Nephron (organoid): ENCODE results near the gene TRIM43.
"Not testable (repeated sequence)": the region's sequence is repeated elsewhere in the genome, so short reads cannot be mapped to it uniquely, and the experiment has no call there.

Experiments used
- H3K27ac Mint-ChIP-seq, 3 experiments: 2 replicates each; pipeline ENCODE4 v1.8.0; 2020; ENCODE audit warnings: mixed read lengths in 3 of 3, mild to moderate bottlenecking in 2 of 3, moderate library complexity in 1 of 3
- H3K27me3 Mint-ChIP-seq: 2 replicates; pipeline ENCODE4 v1.8.0; 2021; ENCODE audit warnings: low read depth, mild to moderate bottlenecking, moderate library complexity, mixed read lengths
- H3K36me3 Mint-ChIP-seq: 2 replicates; pipeline ENCODE4 v1.8.0; 2020; ENCODE audit warnings: low read depth, mixed read lengths
- H3K4me1 Mint-ChIP-seq: 2 replicates; pipeline ENCODE4 v1.8.0; 2020; ENCODE audit warnings: mixed read lengths
- H3K4me3 Mint-ChIP-seq, 3 experiments: 2 replicates each; pipeline ENCODE4 v1.8.0; 2020; ENCODE audit warnings: mild to moderate bottlenecking in 3 of 3, mixed read lengths in 3 of 3, moderate library complexity in 2 of 3
- H3K9me3 Mint-ChIP-seq: 2 replicates; pipeline ENCODE4 v1.8.0; 2020; ENCODE audit warnings: mixed read lengths
- TF ChIP-seq, protein P1 (sequence below), 3 experiments: fragments of 200-600 bp; sonication (generic); IDR thresholded peaks; one replicate each; pipeline ENCODE4 v1.5.0; 2021; ENCODE audit warnings: antibody characterized with exemption in 3 of 3; ENCODE audit not compliant: unreplicated experiment in 3 of 3

Gene TRIM43

DNA sequence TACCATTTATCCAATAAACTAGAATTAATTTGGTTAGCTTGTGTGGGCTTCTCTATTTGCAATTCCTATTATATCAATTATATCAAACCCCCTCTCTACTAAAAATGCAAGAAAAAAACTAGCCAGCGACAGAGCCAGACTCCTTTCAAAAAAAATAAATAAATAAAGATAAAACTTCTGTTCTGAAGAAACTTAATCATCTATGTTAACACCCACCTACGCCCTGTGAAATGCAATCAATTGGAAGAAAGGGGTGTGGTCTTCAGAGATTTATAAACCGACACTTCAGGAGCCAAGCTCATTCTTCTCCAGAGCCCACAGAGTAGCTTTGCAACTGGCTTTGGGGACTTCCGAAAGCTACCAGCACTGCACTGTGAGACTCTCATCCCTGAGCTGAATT, at the start of gene TRIM43:
TSS of gene TRIM43 (plus strand) at position 301 of the 400 bp plus-strand sequence. CDS start 2,023 bp downstream, outside the sequence.
- not testable (repeated sequence) for H3K36me3 Mint-ChIP-seq, H3K4me3 Mint-ChIP-seq, H3K4me1 Mint-ChIP-seq, H3K27ac Mint-ChIP-seq, H3K9me3 Mint-ChIP-seq, H3K27me3 Mint-ChIP-seq

DNA sequence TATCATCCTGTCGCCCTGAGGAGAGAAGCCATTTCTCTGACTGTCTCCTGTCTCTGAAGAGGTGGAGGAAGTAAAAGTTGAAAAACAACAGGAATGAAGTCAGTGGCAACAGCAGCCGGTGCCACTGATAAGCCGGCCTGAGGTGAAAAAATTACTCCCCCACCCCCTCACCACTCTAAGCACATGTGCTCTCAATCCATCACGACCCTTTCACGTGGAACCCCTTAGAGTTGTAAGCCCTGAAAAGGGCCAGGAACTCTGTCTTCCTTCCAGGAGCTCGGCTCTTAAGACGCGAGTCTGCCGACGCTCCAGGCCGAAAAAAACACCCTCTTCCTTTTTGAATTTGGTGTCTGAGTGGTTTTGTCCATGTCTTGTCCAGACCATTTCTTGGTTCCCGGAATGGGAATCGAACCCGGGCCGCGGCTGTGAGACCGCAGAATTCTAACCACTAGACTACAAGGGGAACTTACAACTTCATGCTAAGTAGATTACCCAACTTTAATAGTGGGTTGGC, 40.7 kb upstream of the TRIM43 start:
- Mint-ChIP-seq H3K4me1 (no peaks in the 10 kb centered on the region), H3K36me3 (no peaks in the 10 kb centered on the region), H3K27me3 (peaks cover 8% of the 10 kb centered on the region), H3K4me3 (no peak overlapping the region), H3K27ac (no peak overlapping the region), H3K9me3 (no peaks in the 10 kb centered on the region)
- TF ChIP-seq, protein P1, sequence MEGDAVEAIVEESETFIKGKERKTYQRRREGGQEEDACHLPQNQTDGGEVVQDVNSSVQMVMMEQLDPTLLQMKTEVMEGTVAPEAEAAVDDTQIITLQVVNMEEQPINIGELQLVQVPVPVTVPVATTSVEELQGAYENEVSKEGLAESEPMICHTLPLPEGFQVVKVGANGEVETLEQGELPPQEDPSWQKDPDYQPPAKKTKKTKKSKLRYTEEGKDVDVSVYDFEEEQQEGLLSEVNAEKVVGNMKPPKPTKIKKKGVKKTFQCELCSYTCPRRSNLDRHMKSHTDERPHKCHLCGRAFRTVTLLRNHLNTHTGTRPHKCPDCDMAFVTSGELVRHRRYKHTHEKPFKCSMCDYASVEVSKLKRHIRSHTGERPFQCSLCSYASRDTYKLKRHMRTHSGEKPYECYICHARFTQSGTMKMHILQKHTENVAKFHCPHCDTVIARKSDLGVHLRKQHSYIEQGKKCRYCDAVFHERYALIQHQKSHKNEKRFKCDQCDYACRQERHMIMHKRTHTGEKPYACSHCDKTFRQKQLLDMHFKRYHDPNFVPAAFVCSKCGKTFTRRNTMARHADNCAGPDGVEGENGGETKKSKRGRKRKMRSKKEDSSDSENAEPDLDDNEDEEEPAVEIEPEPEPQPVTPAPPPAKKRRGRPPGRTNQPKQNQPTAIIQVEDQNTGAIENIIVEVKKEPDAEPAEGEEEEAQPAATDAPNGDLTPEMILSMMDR (IDR thresholded peaks at IDR 0.05; ENCODE audit: unreplicated experiment in 3 of 3), result no peak

DNA sequence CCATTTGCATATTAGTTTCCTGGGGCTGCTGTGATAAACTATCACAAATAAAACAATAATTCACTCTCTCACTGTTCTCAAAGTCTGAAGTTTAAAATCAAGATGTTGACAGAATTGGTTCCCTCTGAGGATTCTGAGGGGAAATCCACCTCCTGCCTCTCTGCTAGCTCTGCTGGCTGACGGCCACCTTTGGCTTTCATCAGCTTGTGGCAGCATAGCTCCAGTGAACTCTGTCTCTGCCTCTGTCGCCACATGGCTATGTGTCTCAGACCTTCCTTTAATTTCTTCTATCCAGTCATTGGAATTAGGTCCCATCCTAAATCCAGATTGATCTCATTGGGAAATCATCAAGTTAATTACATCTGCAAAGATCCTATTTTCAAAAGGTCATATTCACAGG, 38.9 kb upstream of the TRIM43 start:
- peaks cover 8% of the 10 kb centered on the region for H3K27me3 Mint-ChIP-seq
- TF ChIP-seq, protein P1 (IDR thresholded peaks at IDR 0.05; ENCODE audit: unreplicated experiment in 3 of 3), result no peak
- no peaks in the 10 kb centered on the region for H3K9me3 Mint-ChIP-seq
- no peaks in the 10 kb centered on the region for H3K4me1 Mint-ChIP-seq
- no peaks in the 10 kb centered on the region for H3K36me3 Mint-ChIP-seq
- H3K4me3 Mint-ChIP-seq, result no peak overlapping the region
- H3K27ac Mint-ChIP-seq, result no peak overlapping the region

DNA sequence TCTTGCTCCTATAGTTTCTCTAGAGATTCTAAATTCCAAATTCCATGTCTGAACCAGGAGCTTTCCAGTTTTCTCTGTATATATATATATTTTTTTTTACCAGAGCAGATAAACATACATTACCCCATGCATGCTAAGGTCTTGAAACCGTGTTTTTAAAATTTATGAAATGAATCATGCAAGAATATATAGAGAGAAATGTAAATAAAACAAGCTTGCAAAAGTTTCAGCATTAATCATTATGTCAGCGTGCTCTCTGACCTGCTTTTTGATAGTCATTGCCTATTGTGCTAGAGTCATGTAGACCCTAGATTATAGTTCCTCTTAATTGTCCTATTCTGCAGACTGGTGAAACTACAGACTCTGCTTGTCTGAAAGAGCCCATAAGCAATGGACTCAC, 22.6 kb upstream of the TRIM43 start:
- Mint-ChIP-seq H3K36me3 (no peaks in the 10 kb centered on the region), H3K27ac (no peak overlapping the region), H3K9me3 (no peaks in the 10 kb centered on the region), H3K27me3 (peaks cover 23% of the 10 kb centered on the region), H3K4me3 (no peak overlapping the region), H3K4me1 (no peaks in the 10 kb centered on the region)
- TF ChIP-seq, protein P1 (IDR thresholded peaks at IDR 0.05; ENCODE audit: unreplicated experiment in 3 of 3), result no peak

DNA sequence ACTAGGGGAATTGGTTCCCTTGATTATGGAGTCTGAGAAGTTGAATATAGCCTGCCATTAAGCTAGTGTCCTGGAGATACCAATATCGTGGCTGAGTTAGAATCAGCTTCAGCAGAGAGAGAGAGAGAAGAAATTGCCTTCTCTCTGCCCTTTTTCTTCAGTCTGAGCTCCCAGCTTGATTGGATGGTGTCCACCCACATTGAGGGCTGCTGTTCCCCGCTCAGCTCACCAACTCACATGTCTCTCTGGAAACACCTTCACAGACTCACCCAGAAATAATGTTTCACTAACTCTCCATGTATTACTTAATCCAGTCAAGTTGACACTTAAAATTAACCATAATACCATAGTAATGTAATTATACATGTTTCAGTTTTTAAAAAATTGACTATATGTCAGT, 17.9 kb upstream of the TRIM43 start:
- H3K27ac Mint-ChIP-seq, result no peak overlapping the region
- H3K27me3 Mint-ChIP-seq, result peaks cover 9% of the 10 kb centered on the region
- no peak overlapping the region for H3K4me3 Mint-ChIP-seq
- peaks cover 5% of the 10 kb centered on the region for H3K4me1 Mint-ChIP-seq
- TF ChIP-seq, protein P1 (IDR thresholded peaks at IDR 0.05; ENCODE audit: unreplicated experiment in 3 of 3), result no peak
- no peaks in the 10 kb centered on the region for H3K9me3 Mint-ChIP-seq
- H3K36me3 Mint-ChIP-seq, result no peaks in the 10 kb centered on the region

DNA sequence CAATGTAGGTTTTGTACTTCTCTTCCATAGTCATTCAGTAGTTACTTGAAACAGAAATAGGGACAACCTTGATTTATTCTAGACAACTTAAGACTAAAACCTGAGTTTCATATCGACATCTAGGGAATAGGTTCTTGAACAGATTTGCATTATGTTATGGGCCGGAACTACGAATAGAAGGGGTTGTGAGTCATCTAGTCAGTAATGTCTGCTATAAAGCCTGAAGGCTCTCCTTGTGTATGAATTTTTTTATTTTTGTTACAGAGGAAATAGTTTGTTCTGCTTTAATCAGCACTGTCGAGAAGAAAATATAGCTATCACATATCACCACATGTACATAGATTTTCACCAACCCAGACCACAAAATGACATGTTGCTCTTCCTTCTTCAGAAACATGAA, 17.3 kb upstream of the TRIM43 start:
- TF ChIP-seq, protein P1 (IDR thresholded peaks at IDR 0.05; ENCODE audit: unreplicated experiment in 3 of 3), result no peak

More for the DNA sequence above, 17.3 kb upstream of the TRIM43 start:
- peaks cover 9% of the 10 kb centered on the region for H3K4me1 Mint-ChIP-seq
- H3K4me3 Mint-ChIP-seq, result no peak overlapping the region
- H3K27ac Mint-ChIP-seq, result no peak overlapping the region
- H3K36me3 Mint-ChIP-seq, result no peaks in the 10 kb centered on the region
- H3K27me3 Mint-ChIP-seq, result peaks cover 9% of the 10 kb centered on the region
- H3K9me3 Mint-ChIP-seq, result no peaks in the 10 kb centered on the region
